Omental fat pad (tissue), 4 donors: ENCODE data around the gene FMN2. TPM values are rescaled to one million over a fixed set of nuclear protein-coding genes. Genes with fewer than 3 reads are reported as not detected.

Experiments used
- ATAC-seq: fragments of 150-250 bp; one replicate; pipeline ENCODE4 v1.9.1; 2016; ENCODE audit warnings: mild to moderate bottlenecking, moderate library complexity; ENCODE audit not compliant: low FRiP score
- DNase-seq: peaks from one replicate; pipeline ENCODE4 v3.0.0-alpha.2; 2019; ENCODE audit warnings: low spot score
- total RNA-seq, 4 donors: library from RNA; depleted of rRNA; stranded (reverse); fragments of >200 nt; gene quantifications; one replicate each; pipeline ENCODE4 v1.1.0, GENCODE V29; 2016
- TF ChIP-seq, protein P1 (sequence below), 3 donors: fragments of 450-650 bp; IDR thresholded peaks; one replicate each; pipeline ENCODE4 v1.5.1; 2016 to 2017; ENCODE audit warnings: antibody characterized with exemption in 3 of 3, mild to moderate bottlenecking in 3 of 3, moderate library complexity in 2 of 3

The FMN2 gene
- total RNA-seq, 4 donors from 2014 or later: 1.2 to 4.3 (median 2.8) TPM

DNA sequence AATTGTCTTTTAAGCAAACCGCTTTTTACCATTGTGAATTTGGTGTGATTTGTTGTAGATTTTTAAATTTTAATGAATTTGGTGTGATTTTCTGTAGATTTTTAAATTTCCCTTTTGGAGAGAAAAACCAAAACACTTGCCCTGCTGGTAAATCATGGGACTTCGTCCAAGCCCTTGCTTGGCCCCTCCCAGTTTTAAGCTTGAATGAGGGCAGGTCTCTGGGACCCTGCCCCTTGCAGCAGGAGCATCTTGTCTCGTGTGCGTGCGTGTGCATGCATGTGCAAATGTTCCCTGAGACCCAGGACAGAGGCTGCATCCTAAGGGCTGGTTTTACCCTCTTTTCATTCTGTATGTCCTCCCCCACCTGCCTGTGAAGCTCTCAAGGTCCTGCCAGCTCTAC is 271.6 kb downstream of the FMN2 start:
- TF ChIP-seq, protein P1, sequence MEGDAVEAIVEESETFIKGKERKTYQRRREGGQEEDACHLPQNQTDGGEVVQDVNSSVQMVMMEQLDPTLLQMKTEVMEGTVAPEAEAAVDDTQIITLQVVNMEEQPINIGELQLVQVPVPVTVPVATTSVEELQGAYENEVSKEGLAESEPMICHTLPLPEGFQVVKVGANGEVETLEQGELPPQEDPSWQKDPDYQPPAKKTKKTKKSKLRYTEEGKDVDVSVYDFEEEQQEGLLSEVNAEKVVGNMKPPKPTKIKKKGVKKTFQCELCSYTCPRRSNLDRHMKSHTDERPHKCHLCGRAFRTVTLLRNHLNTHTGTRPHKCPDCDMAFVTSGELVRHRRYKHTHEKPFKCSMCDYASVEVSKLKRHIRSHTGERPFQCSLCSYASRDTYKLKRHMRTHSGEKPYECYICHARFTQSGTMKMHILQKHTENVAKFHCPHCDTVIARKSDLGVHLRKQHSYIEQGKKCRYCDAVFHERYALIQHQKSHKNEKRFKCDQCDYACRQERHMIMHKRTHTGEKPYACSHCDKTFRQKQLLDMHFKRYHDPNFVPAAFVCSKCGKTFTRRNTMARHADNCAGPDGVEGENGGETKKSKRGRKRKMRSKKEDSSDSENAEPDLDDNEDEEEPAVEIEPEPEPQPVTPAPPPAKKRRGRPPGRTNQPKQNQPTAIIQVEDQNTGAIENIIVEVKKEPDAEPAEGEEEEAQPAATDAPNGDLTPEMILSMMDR (IDR thresholded peaks at IDR 0.05): no peak

DNA sequence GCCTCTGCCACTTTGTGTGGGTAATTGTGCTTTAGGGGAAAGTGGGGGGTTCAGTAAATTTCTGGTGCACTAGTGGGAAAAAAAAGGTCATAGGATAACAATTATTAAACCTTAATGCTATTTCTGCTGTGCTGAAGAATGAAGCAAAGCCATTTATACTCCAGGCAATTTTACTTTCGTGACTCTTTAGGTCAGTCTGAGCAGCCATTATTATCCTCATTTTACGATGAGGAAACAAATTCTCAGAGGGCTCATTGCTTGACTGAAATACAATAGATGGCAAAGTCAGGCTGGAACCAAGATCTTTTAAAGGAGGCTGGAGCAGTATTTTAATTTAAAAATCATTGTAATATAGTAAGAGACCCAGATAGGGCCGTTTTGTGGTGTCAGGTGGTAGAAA is 272.2 kb downstream of the FMN2 start:
- ATAC-seq (no peak), DNase-seq (no peak)
- TF ChIP-seq, protein P1 (IDR thresholded peaks at IDR 0.05): no peak

More for the DNA sequence above, 271.6 kb downstream of the FMN2 start:
- no peak for ATAC-seq
- DNase-seq: no peak

DNA sequence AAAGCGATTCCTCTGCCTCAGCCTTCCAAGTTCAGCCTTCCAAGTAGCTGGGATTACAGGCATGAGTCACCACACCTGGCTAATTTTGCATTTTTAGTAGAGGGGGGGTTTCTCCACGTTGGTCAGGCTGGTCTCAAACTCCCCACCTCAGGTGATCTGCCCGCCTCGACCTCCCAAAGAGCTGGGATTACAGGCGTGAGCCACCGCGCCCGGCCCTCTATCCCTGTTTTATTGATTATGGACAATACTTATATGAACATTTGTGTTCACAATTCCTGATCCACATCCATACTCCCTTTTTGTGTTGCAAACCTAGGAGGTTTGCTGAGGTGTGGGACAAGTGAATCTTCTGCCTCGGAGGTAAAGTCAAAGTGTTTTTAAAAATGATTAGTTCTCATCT is 275.0 kb downstream of the FMN2 start:
- DNase-seq (no peak), ATAC-seq (no peak)
- TF ChIP-seq, protein P1 (IDR thresholded peaks at IDR 0.05): no peak

DNA sequence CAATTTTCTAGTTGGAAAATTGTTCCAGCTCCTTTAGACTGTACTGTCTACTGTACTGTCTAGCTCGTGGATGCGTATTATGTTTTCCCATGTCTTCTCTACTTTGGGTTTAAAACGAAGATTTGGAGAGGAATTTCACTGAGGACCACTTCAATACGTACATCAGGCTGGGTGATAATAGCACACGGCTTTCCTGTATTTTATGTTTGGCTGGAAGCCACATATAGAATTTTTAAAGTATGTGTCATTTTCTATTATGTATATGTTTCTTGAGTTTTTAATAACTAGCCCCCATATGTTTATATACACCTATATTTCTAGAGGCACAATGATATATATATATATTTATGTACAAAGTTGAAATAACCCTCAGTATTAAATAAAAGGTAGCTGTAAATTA is 293.9 kb downstream of the FMN2 start:
- ATAC-seq (no peak), DNase-seq (no peak)
- TF ChIP-seq, protein P1 (IDR thresholded peaks at IDR 0.05): no peak

DNA sequence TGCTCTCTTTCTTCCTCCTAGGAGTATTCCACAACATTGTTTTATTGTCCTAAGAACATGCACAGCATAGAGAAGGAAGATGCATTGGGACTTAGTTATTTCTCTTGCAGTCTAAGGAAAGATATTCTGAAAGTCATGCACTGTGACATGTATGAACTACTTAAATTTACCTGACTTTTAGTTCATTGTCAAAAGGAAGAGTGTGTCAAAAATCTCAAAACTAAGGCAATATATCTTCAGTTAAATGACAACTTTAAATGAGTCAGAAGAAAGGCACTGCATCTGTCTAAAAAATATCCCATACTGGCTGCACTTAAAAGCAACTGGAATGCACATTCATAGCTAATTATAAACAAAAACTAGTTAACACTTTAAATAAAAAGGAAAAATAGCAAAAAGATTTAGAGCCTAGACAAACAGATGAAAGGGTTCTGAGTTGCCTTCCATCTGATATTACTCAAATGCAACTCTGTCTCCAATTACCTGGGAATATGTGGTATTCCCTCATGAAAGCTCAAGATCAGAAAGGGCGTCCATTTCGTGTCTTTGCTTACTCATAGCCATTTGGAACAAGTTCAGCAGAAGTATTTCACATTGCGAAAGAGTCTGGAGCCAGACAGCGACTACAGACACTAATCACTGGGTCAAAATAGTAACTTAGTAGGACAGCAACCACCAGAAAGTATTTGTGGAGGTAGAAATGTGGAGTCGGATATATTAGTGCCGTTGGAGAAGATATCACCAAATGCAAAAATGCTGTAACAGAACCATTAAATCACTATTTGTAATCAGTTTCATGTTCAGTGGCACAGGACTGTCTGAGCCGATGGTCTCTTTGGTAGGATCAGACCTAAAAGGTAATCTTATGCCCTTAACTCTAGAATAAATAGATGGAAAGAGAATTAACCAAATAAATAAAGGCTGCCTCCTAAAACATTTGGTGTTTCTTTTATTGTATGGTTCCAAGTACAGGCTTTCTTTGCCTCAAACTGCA is 294.6 kb downstream of the FMN2 start:
- TF ChIP-seq, protein P1 (IDR thresholded peaks at IDR 0.05): no peak
- ATAC-seq: peak; percentile 93
- DNase-seq: no peak

DNA sequence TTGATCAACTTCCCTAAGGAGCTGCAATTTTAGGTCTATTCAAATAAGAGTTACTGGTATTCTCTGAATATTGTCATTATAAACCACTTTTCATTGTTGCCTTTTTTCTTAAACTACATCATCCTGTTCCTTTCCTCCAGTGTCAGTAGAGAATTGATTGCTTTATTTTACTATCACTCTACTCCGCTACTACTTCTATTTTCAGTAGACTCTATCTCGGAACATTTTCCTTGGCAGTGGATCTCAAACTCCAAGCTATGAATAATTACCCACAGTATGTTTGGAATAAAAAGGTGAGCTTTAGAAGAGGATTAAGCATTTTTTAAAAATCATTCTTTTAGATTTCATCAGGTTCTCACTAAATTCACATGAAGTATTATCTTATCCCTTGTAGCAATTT is 295.4 kb downstream of the FMN2 start:
- no peak for ATAC-seq
- TF ChIP-seq, protein P1 (IDR thresholded peaks at IDR 0.05): no peak
- no peak for DNase-seq
